Trophoblast cell (in vitro differentiated cells and primary cell): Measurements from ENCODE around the gene B9D2.

Experiments used
- DNase-seq, 2 donors: peaks; one replicate each; pipeline ENCODE4 v3.0.0-alpha.2; 2016
- H2AFZ ChIP-seq: 2 replicates; pipeline ENCODE4 v1.6.1; 2013; ENCODE audit warnings: low read length, moderate library complexity, mild to moderate bottlenecking; ENCODE audit not compliant: insufficient read depth, poor library complexity
- H2AK5ac ChIP-seq: 2 replicates; pipeline ENCODE4 v1.6.1; 2013; ENCODE audit warnings: mild to moderate bottlenecking, low read length
- H2BK120ac ChIP-seq: 2 replicates; pipeline ENCODE4 v1.6.1; 2013; ENCODE audit warnings: low read length, mild to moderate bottlenecking, moderate library complexity; ENCODE audit not compliant: insufficient read depth, poor library complexity
- H2BK12ac ChIP-seq: 2 replicates; pipeline ENCODE4 v1.6.1; 2013; ENCODE audit warnings: mild to moderate bottlenecking, low read length, moderate library complexity
- H2BK5ac ChIP-seq: 2 replicates; pipeline ENCODE4 v1.6.1; 2013; ENCODE audit warnings: low read length, low read depth, moderate library complexity, mild to moderate bottlenecking; ENCODE audit not compliant: poor library complexity
- H3K14ac ChIP-seq: 2 replicates; pipeline ENCODE4 v1.6.1; 2013; ENCODE audit warnings: mild to moderate bottlenecking, low read length
- H3K18ac ChIP-seq: 2 replicates; pipeline ENCODE4 v1.6.1; 2013; ENCODE audit warnings: mild to moderate bottlenecking, low read length
- H3K23ac ChIP-seq: 2 replicates; pipeline ENCODE4 v1.6.1; 2013; ENCODE audit warnings: low read length
- H3K27ac ChIP-seq: 2 replicates; pipeline ENCODE4 v1.5.1; 2013; ENCODE audit warnings: low read depth, mild to moderate bottlenecking, inconsistent platforms, low read length, moderate library complexity
- H3K27me3 ChIP-seq: 2 replicates; pipeline ENCODE4 v1.6.1; 2013; ENCODE audit warnings: inconsistent platforms, mild to moderate bottlenecking, low read length, moderate library complexity; ENCODE audit not compliant: insufficient read depth
- H3K36me3 ChIP-seq, 2 experiments: 1 replicate in 1 of 2; 2 replicates in 1 of 2; pipeline ENCODE4 v1.6.1; 2013; ENCODE audit warnings: low read length in 2 of 2, mild to moderate bottlenecking in 2 of 2, moderate library complexity in 1 of 2; ENCODE audit not compliant: insufficient read depth in 2 of 2, control insufficient read depth in 1 of 2
- H3K4ac ChIP-seq: 2 replicates; pipeline ENCODE4 v1.6.1; 2013; ENCODE audit warnings: low read depth, mild to moderate bottlenecking, low read length, moderate library complexity
- H3K4me1 ChIP-seq, 2 experiments: 1 replicate in 1 of 2; 2 replicates in 1 of 2; pipeline ENCODE4 v1.6.1; 2013; ENCODE audit warnings: low read length in 2 of 2, mild to moderate bottlenecking in 2 of 2, moderate library complexity in 1 of 2; ENCODE audit not compliant: insufficient read depth in 2 of 2, control insufficient read depth in 1 of 2
- H3K4me2 ChIP-seq: 2 replicates; pipeline ENCODE4 v1.6.1; 2013; ENCODE audit warnings: inconsistent platforms, mild to moderate bottlenecking, low read length, moderate library complexity
- H3K4me3 ChIP-seq: 2 replicates; pipeline ENCODE4 v1.5.1; 2013; ENCODE audit warnings: mild to moderate bottlenecking, low read depth, low read length, inconsistent platforms
- H3K79me1 ChIP-seq: one replicate; pipeline ENCODE4 v1.6.1; 2013; ENCODE audit warnings: low read length
- H3K79me2 ChIP-seq: 2 replicates; pipeline ENCODE4 v1.6.1; 2013; ENCODE audit warnings: low read length, mild to moderate bottlenecking; ENCODE audit not compliant: control insufficient read depth, insufficient read depth, poor library complexity
- H3K9ac ChIP-seq: 2 replicates; pipeline ENCODE4 v1.6.1; 2013; ENCODE audit warnings: mild to moderate bottlenecking, low read length
- H3K9me3 ChIP-seq: 2 replicates; pipeline ENCODE4 v1.6.1; 2013; ENCODE audit warnings: low read depth, mild to moderate bottlenecking, control low read depth, inconsistent platforms, low read length; ENCODE audit not compliant: insufficient read depth
- H4K12ac ChIP-seq: 2 replicates; pipeline ENCODE4 v1.6.1; 2013; ENCODE audit warnings: low read depth, mild to moderate bottlenecking, low read length, moderate library complexity
- H4K8ac ChIP-seq: 2 replicates; pipeline ENCODE4 v1.6.1; 2013; ENCODE audit warnings: low read depth, mild to moderate bottlenecking, low read length, moderate library complexity
- H4K91ac ChIP-seq: one replicate; pipeline ENCODE4 v1.6.1; 2013; ENCODE audit warnings: low read depth, mild to moderate bottlenecking, low read length, moderate library complexity
- WGBS: extraction: QIAGEN DNeasy Blood & Tissue Kit; methylation state at CpG from one replicate; pipeline ENCODE4 v1.1.7; 2013; ENCODE audit warnings: missing lambda C conversion rate; ENCODE audit not compliant: insufficient read length, insufficient coverage; ENCODE audit errors: extremely low coverage; 5-methylcytosine and 5-hydroxymethylcytosine counted together

The B9D2 gene

GRCh38 chr19:41322451-41322850, 41.5 kb downstream of the B9D2 start:
- no CpG with 5 or more reads among the region's 11 CpGs for WGBS
- H2BK120ac ChIP-seq: peak overlapping the region; percentile 97
- peak overlapping the region; percentile 96 for H3K14ac ChIP-seq
- no peak for DNase-seq
- peak overlapping the region; percentile 9 for H3K4me2 ChIP-seq
- H3K27me3 ChIP-seq: no peaks in the 10 kb centered on the region
- H3K23ac ChIP-seq: no peak overlapping the region
- peak overlapping the region; percentile 97 for H3K18ac ChIP-seq
- no peaks in the 10 kb centered on the region for H3K9me3 ChIP-seq
- peak overlapping the region; percentile 99 for H3K27ac ChIP-seq
- no peak overlapping the region for H3K4me3 ChIP-seq
- peak overlapping the region; percentile 97 for H2BK12ac ChIP-seq
- peak overlapping the region; percentile 94 for H3K4ac ChIP-seq
- H3K79me2 ChIP-seq: peaks cover 19% of the 10 kb centered on the region
- H4K12ac ChIP-seq: peak overlapping the region; percentile 57
- peaks cover 61% of the 10 kb centered on the region for H3K79me1 ChIP-seq
- peak overlapping the region; percentile 99 for H4K91ac ChIP-seq
- H3K4me1 ChIP-seq: peaks cover 64 to 76% of the 10 kb centered on the region in 2 experiments
- H2BK5ac ChIP-seq: peak overlapping the region; percentile 98
- H4K8ac ChIP-seq: peak overlapping the region; percentile 85
- H2AFZ ChIP-seq: peak overlapping the region; percentile 52
- H3K36me3 ChIP-seq: peaks cover 37 to 41% of the 10 kb centered on the region in 2 experiments
- no peak overlapping the region for H3K9ac ChIP-seq
- peak overlapping the region; percentile 97 for H2AK5ac ChIP-seq

DNA sequence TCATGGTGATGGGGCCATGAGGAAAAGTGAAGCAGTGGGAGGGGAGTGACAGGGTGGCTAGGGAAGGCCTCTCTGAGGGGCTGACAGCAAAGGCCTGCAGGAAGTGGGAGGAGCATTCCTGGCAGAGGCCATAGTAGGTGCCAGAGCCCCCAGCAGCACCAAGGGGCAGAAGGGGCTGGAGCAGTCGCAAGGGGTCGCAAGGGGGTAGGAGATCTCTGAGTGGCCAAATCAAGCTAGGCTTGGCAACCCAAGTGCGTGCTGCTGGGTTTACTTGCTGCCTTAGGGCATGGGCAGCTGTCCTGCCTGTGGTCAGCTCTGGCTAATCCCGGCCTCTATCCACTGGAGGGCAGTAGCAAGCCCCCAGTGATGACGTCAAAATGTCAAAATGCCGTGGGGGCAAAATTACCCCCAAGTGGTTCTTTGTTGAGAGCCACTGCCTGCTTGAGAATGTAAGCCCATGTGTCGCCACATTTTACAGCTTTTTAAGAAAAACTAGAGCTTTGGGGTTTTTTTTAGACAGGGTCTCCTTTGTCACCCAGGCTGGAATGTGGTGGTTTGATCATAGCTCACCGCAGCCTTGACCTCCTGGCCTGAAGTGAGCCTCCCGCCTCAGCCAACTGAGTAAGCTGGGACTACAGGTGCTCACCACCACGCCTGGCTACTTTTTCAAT, 42.2 kb downstream of the B9D2 start:
- Histone ChIP-seq H2AK5ac (peak overlapping the region; percentile 97), H3K23ac (no peak overlapping the region), H3K79me1 (peaks cover 56% of the 10 kb centered on the region), H3K9me3 (no peaks in the 10 kb centered on the region), H3K18ac (peak overlapping the region; percentile 97), H3K9ac (no peak overlapping the region), H3K27ac (peak overlapping the region; percentile 99), H2BK5ac (peak overlapping the region; percentile 98), H4K91ac (peak overlapping the region; percentile 99), H3K4me1 (peaks cover 59 to 70% of the 10 kb centered on the region in 2 experiments), H3K4ac (peak overlapping the region; percentile 94), H2BK12ac (peak overlapping the region; percentile 97), H3K27me3 (no peaks in the 10 kb centered on the region), H4K12ac (no peak overlapping the region), H4K8ac (peak overlapping the region; percentile 85), H3K4me3 (no peak overlapping the region), H2BK120ac (peak overlapping the region; percentile 97), H3K79me2 (peaks cover 17% of the 10 kb centered on the region), H3K14ac (peak overlapping the region; percentile 96), H3K4me2 (peak overlapping the region; percentile 9), H2AFZ (no peak overlapping the region), H3K36me3 (peaks cover 41 to 43% of the 10 kb centered on the region in 2 experiments)
- no CpG with 5 or more reads among the region's 10 CpGs for WGBS
- DNase-seq: peak; percentile 65 to 77

DNA sequence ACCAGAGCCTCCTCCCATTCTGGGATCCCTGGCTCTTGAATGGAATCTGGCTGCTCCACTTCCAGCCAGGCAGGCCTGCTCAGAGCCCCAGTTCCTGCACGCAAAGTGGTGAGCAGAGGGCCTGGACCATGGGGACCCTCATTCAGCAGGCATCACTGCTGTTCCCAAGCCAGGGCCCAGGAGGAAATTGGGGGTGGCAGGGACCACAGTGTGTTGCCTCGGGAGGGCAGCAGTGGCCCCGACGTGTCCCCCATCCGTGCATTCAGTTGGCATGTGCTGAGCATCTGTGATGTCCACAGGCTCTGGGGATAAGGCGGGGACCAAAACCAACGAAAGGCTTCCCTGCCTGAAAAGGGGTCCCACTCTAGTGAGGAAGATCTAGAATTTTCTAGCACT, 42.7 kb downstream of the B9D2 start:
- Histone ChIP-seq H4K12ac (no peak overlapping the region), H3K18ac (peak overlapping the region; percentile 55), H3K79me2 (peaks cover 16% of the 10 kb centered on the region), H3K9ac (no peak overlapping the region), H3K4ac (peak overlapping the region; percentile 28), H4K8ac (peak overlapping the region; percentile 27), H4K91ac (peak overlapping the region; percentile 99), H3K4me1 (peaks cover 56 to 67% of the 10 kb centered on the region in 2 experiments), H3K79me1 (peaks cover 55% of the 10 kb centered on the region), H2AK5ac (peak overlapping the region; percentile 80), H2BK120ac (peak overlapping the region; percentile 81), H3K36me3 (peaks cover 47 to 48% of the 10 kb centered on the region in 2 experiments), H3K4me3 (no peak overlapping the region), H3K27me3 (no peaks in the 10 kb centered on the region), H2AFZ (no peak overlapping the region), H3K14ac (peak overlapping the region; percentile 65), H3K4me2 (no peak overlapping the region), H2BK5ac (peak overlapping the region; percentile 98), H2BK12ac (peak overlapping the region; percentile 84), H3K23ac (no peak overlapping the region), H3K27ac (peak overlapping the region; percentile 99), H3K9me3 (no peaks in the 10 kb centered on the region)
- DNase-seq: no peak
- WGBS: no CpG with 5 or more reads among the region's 7 CpGs

DNA sequence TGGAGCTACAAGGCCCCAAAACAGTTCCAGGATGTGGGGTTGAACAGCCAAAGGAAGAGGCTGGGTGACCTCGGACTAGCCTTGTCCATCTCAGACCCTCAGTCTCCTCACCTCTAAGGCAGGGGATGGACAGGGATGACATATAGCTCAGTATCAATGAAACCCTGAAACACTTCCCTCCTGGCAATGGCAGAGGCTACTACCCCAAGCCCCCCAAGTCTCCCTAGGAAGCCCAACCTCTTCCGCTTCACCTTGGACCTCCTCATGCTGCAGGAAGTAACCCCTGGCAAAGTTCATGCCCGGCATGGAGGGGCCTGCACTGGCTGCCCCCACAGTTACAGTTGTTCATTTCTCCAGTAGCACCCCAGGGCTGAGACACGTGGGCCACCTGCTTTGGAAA, 43.4 kb downstream of the B9D2 start:
- H2AK5ac ChIP-seq: peak overlapping the region; percentile 21
- H2BK5ac ChIP-seq: peak overlapping the region; percentile 27
- no peak overlapping the region for H4K12ac ChIP-seq
- H3K14ac ChIP-seq: no peak overlapping the region
- peak overlapping the region; percentile 84 for H2BK12ac ChIP-seq
- peak overlapping the region; percentile 38 for H3K27ac ChIP-seq
- H2BK120ac ChIP-seq: no peak overlapping the region
- peaks cover 12% of the 10 kb centered on the region for H3K79me2 ChIP-seq
- H3K9me3 ChIP-seq: no peaks in the 10 kb centered on the region
- no peak overlapping the region for H3K18ac ChIP-seq
- H3K23ac ChIP-seq: no peak overlapping the region
- no CpG with 5 or more reads among the region's 4 CpGs for WGBS
- H3K4me1 ChIP-seq: peaks cover 50 to 61% of the 10 kb centered on the region in 2 experiments
- peaks cover 48 to 55% of the 10 kb centered on the region in 2 experiments for H3K36me3 ChIP-seq
- H3K4me2 ChIP-seq: no peak overlapping the region
- H3K27me3 ChIP-seq: no peaks in the 10 kb centered on the region
- H4K8ac ChIP-seq: peak overlapping the region; percentile 27
- peak overlapping the region; percentile 99 for H4K91ac ChIP-seq
- H3K9ac ChIP-seq: no peak overlapping the region
- no peak overlapping the region for H2AFZ ChIP-seq
- no peak overlapping the region for H3K4me3 ChIP-seq
- DNase-seq: no peak
- H3K79me1 ChIP-seq: peaks cover 48% of the 10 kb centered on the region
- H3K4ac ChIP-seq: no peak overlapping the region
